Endothelial cell (in vitro differentiated cells): ENCODE data around the gene CCL19. TPM values are rescaled to one million over a fixed set of nuclear protein-coding genes. Genes with fewer than 3 reads are reported as not detected.

Experiments used
- DNase-seq: peaks from one replicate; pipeline ENCODE4 v3.0.0; 2021; ENCODE audit warnings: low spot score
- H3K27ac Mint-ChIP-seq: one replicate; pipeline ENCODE4 v1.8.0; 2021; ENCODE audit warnings: mixed read lengths, inconsistent platforms; ENCODE audit not compliant: unreplicated experiment
- H3K27me3 Mint-ChIP-seq: one replicate; pipeline ENCODE4 v1.8.0; 2021; ENCODE audit warnings: mild to moderate bottlenecking, moderate library complexity, mixed read lengths, inconsistent platforms; ENCODE audit not compliant: unreplicated experiment
- H3K36me3 Mint-ChIP-seq: one replicate; pipeline ENCODE4 v1.8.0; 2021; ENCODE audit warnings: mild to moderate bottlenecking, low read depth, mixed read lengths, inconsistent platforms; ENCODE audit not compliant: unreplicated experiment
- H3K4me1 Mint-ChIP-seq: one replicate; pipeline ENCODE4 v1.8.0; 2021; ENCODE audit warnings: mild to moderate bottlenecking, mixed read lengths, inconsistent platforms; ENCODE audit not compliant: unreplicated experiment
- H3K4me3 Mint-ChIP-seq: one replicate; pipeline ENCODE4 v1.8.0; 2021; ENCODE audit warnings: mild to moderate bottlenecking, mixed read lengths, inconsistent platforms; ENCODE audit not compliant: unreplicated experiment
- H3K9me3 Mint-ChIP-seq: one replicate; pipeline ENCODE4 v1.8.0; 2021; ENCODE audit warnings: mixed read lengths, inconsistent platforms; ENCODE audit not compliant: unreplicated experiment
- total RNA-seq: library from RNA; stranded (reverse); fragmentation: NEBNext Ultra II Directional; extraction: Animal tissue kit (Norgen Biotek cat#: 25700); gene quantifications from one replicate; pipeline ENCODE4 v1.2.1, GENCODE V29; 2021; ENCODE audit not compliant: unreplicated experiment
- TF ChIP-seq, protein P1 (sequence below): fragments of 200-600 bp; sonication (generic); IDR thresholded peaks from one replicate; pipeline ENCODE4 v1.5.0; 2021; ENCODE audit warnings: antibody characterized with exemption; ENCODE audit not compliant: unreplicated experiment

Gene CCL19
- total RNA-seq, 1 donor from 2014 or later, result not detected

DNA sequence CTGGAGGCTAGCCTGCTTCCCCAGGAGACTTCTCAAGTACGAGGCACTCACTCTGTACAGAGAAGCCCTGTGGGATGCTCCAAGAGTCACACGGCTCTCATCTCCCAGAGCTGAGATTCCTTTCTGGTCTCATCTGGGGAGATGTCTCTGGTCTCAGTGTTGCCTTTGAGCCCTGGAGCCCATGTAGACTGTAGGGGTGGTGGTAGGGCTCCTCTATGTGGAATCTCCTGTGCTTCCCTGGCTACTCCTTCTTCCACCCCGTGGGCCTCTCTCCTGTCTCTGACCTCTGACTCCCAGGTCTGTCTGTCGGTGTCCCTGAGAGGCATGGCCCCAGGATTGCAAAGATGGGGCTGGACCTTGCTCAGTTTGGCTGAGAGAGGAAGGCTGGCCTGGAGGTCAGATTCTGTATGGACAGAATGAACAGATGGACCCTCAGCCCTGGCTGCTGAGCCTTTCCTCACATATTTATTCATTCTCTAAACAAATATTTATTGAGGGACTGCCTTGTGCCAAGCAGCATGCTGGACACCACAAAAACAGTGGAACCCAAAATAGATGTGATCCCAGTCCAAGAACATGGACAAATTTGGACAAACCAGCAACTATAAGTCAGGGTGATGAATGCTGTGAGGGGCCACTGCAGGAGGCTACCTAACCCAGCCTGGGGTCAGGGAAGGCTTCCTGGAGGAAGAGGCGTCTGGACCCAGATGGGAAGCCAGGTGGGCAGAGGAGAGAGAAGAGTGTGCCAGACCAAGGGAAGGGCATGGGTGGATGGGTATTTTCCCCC is 2.6 kb downstream of the CCL19 start:
- no peak overlapping the region for H3K4me3 Mint-ChIP-seq
- TF ChIP-seq, protein P1, sequence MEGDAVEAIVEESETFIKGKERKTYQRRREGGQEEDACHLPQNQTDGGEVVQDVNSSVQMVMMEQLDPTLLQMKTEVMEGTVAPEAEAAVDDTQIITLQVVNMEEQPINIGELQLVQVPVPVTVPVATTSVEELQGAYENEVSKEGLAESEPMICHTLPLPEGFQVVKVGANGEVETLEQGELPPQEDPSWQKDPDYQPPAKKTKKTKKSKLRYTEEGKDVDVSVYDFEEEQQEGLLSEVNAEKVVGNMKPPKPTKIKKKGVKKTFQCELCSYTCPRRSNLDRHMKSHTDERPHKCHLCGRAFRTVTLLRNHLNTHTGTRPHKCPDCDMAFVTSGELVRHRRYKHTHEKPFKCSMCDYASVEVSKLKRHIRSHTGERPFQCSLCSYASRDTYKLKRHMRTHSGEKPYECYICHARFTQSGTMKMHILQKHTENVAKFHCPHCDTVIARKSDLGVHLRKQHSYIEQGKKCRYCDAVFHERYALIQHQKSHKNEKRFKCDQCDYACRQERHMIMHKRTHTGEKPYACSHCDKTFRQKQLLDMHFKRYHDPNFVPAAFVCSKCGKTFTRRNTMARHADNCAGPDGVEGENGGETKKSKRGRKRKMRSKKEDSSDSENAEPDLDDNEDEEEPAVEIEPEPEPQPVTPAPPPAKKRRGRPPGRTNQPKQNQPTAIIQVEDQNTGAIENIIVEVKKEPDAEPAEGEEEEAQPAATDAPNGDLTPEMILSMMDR, result no peak
- H3K9me3 Mint-ChIP-seq, result no peaks in the 10 kb centered on the region
- H3K27ac Mint-ChIP-seq, result no peak overlapping the region
- DNase-seq, result no peak
- H3K4me1 Mint-ChIP-seq, result peaks cover 3% of the 10 kb centered on the region
- H3K27me3 Mint-ChIP-seq, result peaks cover 14% of the 10 kb centered on the region
- no peaks in the 10 kb centered on the region for H3K36me3 Mint-ChIP-seq

DNA sequence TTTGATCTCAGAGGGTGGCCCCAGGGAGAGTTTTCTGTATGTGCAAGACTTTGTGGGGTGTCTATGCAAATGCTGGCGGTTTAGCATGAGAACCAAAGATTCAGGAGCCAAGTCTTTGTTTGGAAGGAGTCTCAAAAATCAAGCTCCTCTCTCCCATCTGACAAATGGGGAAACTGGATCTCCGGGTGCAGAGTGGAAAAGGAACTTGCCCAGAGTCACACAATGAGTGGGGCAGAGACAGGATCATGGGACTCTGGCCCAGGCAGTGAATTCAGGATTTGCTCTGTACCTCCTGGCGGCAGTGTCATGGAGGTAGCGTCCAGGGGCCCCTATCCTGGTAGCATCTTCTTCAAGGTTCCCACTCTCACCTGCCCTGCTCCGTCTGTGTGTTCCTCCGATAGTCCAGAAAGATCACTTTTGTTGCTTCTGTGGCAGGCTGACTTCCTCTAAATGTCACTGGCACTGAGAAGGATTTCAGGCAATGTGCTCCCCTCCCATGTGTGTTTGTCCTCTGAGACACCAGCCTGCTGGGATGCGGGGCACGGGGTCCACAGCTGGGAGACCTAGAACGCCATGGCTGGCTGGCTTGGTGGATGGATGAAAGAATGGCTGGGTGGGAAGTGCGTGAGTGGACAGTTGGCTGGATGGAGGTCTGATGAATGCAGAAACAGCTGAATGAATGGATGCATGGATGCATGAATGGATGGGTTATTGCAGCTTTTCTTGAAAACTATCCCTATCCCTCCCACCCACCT is 3.6 kb downstream of the CCL19 start:
- H3K27ac Mint-ChIP-seq, result no peak overlapping the region
- no peak for DNase-seq

DNA sequence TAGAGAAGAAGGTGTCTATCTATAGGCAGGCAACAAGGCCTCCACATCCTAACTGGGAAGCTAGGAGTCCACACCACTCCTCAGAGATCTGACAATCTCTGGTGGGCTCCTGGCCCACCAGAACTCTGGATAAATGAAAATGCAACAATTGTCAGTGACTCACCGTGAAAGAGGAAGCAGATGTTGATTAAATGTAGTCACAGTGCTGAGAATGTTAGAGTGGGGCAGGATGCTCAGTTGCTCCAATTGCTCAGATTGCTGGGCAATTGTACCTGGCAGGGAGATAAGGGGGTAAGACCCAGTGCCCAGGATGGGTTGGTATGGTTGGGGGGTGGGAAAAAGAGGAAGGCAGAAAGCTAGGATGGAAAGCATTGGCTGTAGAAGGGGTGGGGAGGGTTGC is 4.3 kb downstream of the CCL19 start:
- peaks cover 3% of the 10 kb centered on the region for H3K4me1 Mint-ChIP-seq
- DNase-seq, result no peak

More for the DNA sequence above, 3.6 kb downstream of the CCL19 start:
- TF ChIP-seq, protein P1, result no peak
- Mint-ChIP-seq H3K36me3 (no peaks in the 10 kb centered on the region), H3K4me1 (peaks cover 3% of the 10 kb centered on the region), H3K27me3 (peaks cover 14% of the 10 kb centered on the region), H3K9me3 (no peaks in the 10 kb centered on the region), H3K4me3 (no peak overlapping the region)

DNA sequence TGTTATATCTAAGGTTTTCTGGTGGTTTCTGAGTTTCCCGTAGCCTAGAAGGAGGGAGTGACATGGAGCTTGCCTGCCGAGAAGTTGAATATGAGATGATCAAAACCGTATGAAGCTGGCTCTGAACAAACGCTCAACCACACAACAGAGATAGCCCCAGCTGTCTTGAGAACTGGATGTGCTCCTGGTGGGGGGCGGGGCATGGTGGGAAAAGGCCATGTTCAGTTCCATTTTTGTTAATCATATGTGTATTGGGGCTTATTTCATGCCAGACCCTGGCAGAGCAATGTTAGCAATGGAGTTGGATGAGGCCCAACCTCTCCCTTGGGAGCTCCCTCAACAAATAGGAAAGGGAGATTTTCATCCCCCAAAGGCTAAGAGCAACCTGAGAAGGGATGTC is 4.8 kb downstream of the CCL19 start:
- H3K9me3 Mint-ChIP-seq, result no peaks in the 10 kb centered on the region
- H3K4me1 Mint-ChIP-seq, result peaks cover 3% of the 10 kb centered on the region
- no peak for DNase-seq
- TF ChIP-seq, protein P1, result no peak
- peaks cover 13% of the 10 kb centered on the region for H3K27me3 Mint-ChIP-seq
- no peak overlapping the region for H3K27ac Mint-ChIP-seq
- no peak overlapping the region for H3K4me3 Mint-ChIP-seq
- H3K36me3 Mint-ChIP-seq, result no peaks in the 10 kb centered on the region

More for the DNA sequence above, 4.3 kb downstream of the CCL19 start:
- no peak overlapping the region for H3K4me3 Mint-ChIP-seq
- H3K9me3 Mint-ChIP-seq, result no peaks in the 10 kb centered on the region
- H3K27ac Mint-ChIP-seq, result no peak overlapping the region
- no peaks in the 10 kb centered on the region for H3K36me3 Mint-ChIP-seq
- TF ChIP-seq, protein P1, result no peak
- H3K27me3 Mint-ChIP-seq, result peaks cover 14% of the 10 kb centered on the region

DNA sequence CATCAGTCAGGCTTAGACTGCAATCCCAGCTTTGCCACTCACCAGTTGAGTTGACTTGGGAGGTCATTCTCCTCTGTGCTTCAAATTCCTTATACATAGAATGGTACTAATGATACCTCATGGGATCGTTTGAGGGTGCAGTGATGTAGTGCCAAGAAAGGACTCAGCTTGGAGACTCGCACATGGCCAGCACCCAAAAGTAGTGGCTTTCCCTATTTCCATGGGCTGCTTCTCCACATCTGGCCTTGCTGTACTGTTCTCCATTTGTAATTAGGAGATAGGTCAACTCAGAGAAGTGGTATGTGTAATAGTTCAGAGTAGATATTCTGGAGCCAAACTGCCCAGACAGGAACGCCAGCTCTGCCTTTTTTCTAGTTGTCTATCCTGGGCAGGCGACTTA is 5.5 kb downstream of the CCL19 start:
- no peak for DNase-seq
- H3K27ac Mint-ChIP-seq, result no peak overlapping the region
- H3K4me3 Mint-ChIP-seq, result no peak overlapping the region
- peaks cover 3% of the 10 kb centered on the region for H3K4me1 Mint-ChIP-seq
- H3K36me3 Mint-ChIP-seq, result no peaks in the 10 kb centered on the region
- peaks cover 12% of the 10 kb centered on the region for H3K27me3 Mint-ChIP-seq
- TF ChIP-seq, protein P1, result no peak
- no peaks in the 10 kb centered on the region for H3K9me3 Mint-ChIP-seq
